GM12878 (cell line): ENCODE data around the gene EPHB1. TPM values are rescaled to one million over a fixed set of nuclear protein-coding genes. Genes with fewer than 3 reads are reported as not detected.

Experiments
- BMI1 ChIP-seq: fragments of 450-650 bp; IDR thresholded peaks from 2 replicates; pipeline ENCODE4 v1.6.1; 2016; ENCODE audit warnings: mild to moderate bottlenecking, moderate library complexity, borderline replicate concordance
- KAT2A ChIP-seq: conservative IDR thresholded peaks from 2 replicates; pipeline ENCODE4 v1.6.1; 2011; ENCODE audit warnings: low read depth, low read length; ENCODE audit not compliant: control insufficient read depth
- NRF1 ChIP-seq: conservative IDR thresholded peaks from 2 replicates; pipeline ENCODE4 v1.6.1; 2011; ENCODE audit warnings: mild to moderate bottlenecking, low read depth, low read length, improper control_type of control experiment
- POLR2AphosphoS5 ChIP-seq: IDR thresholded peaks from 2 replicates; pipeline ENCODE4 v1.6.1; 2011; ENCODE audit warnings: mild to moderate bottlenecking, low read length, inconsistent platforms
- RAD21 ChIP-seq: IDR thresholded peaks from 2 replicates; pipeline ENCODE4 v1.6.1; 2011; ENCODE audit warnings: mild to moderate bottlenecking, low read depth, low read length, moderate library complexity; ENCODE audit not compliant: insufficient read depth
- RFX5 ChIP-seq: IDR thresholded peaks from 2 replicates; pipeline ENCODE4 v1.6.1; 2011; ENCODE audit warnings: low read depth, low read length, improper control_type of control experiment
- SMAD5 ChIP-seq: IDR thresholded peaks from 2 replicates; pipeline ENCODE4 v1.6.1; 2016; ENCODE audit warnings: antibody characterized with exemption, low read depth
- SMC3 ChIP-seq: IDR thresholded peaks from 2 replicates; pipeline ENCODE4 v1.6.1; 2011; ENCODE audit warnings: low read length, improper control_type of control experiment, borderline replicate concordance
- SREBF1 ChIP-seq: IDR thresholded peaks from 2 replicates; pipeline ENCODE4 v1.6.1; 2012; ENCODE audit warnings: mild to moderate bottlenecking, low read length
- SREBF2 ChIP-seq: IDR thresholded peaks from 2 replicates; pipeline ENCODE4 v1.6.1; 2012; ENCODE audit warnings: mild to moderate bottlenecking, low read length
- YY1 ChIP-seq: IDR thresholded peaks from 2 replicates; pipeline ENCODE4 v1.6.1; 2011; ENCODE audit warnings: low read depth, mild to moderate bottlenecking, low read length
- ZNF622 ChIP-seq: fragments of 450-650 bp; IDR thresholded peaks from 2 replicates; pipeline ENCODE4 v1.6.1; 2017; ENCODE audit warnings: mild to moderate bottlenecking, inconsistent platforms
- polyA plus RNA-seq, 11 experiments: library from polyadenylated mRNA; depleted of rRNA in 4 of 11; unstranded in 6 of 11; stranded (reverse) in 5 of 11; fragments of >200 nt; fragmentation: Nextera tagmentation in 4 of 11; fragmentation: Illumina TruSeq in 1 of 11; extraction: Ambion mirVana in 4 of 11; extraction: Trizol in 1 of 11; gene quantifications; 1 replicate in 1 of 11; 2 replicates in 10 of 11; pipeline versions ENCODE4 v1.2.1 to v1.2.3, GENCODE V29; 2011 to 2016; ENCODE audit warnings: inconsistent platforms in 2 of 11, missing spikeins in 2 of 11, low read depth in 1 of 11
- total RNA-seq, 4 experiments: library from RNA; depleted of rRNA in 3 of 4; stranded (reverse); fragments of >200 nt in 3 of 4; fragmentation: Illumina TruSeq in 1 of 4; extraction: Trizol in 1 of 4; gene quantifications; 2 replicates each; pipeline versions ENCODE4 v1.2.1 to v1.2.3, GENCODE V29; 2013 to 2021
- TF ChIP-seq, protein P1 (sequence below): fragments of 450-650 bp; IDR thresholded peaks from 2 replicates; pipeline ENCODE4 v1.6.1; 2017; ENCODE audit warnings: mild to moderate bottlenecking, moderate library complexity
- TF ChIP-seq, protein P2 (sequence below): fragments of 450-650 bp; IDR thresholded peaks from 2 replicates; pipeline ENCODE4 v1.6.1; 2016; ENCODE audit warnings: mild to moderate bottlenecking, moderate library complexity, borderline replicate concordance
- TF ChIP-seq, protein P3 (sequence below): fragments of 450-650 bp; IDR thresholded peaks from 2 replicates; pipeline ENCODE4 v1.6.1; 2017; ENCODE audit warnings: mild to moderate bottlenecking, moderate library complexity
- TF ChIP-seq, protein P4 (sequence below): fragments of 150-350 bp; IDR thresholded peaks from 2 replicates; pipeline ENCODE4 v1.6.1; 2014; ENCODE audit warnings: mild to moderate bottlenecking, low read depth, low read length

EPHB1 gene
- total and polyA plus RNA-seq, 10 of the 15 experiments (the other 5 are each of a cell fraction or from before 2014, with no cell fraction given) = 0.33 to 23.8 (median 1.2) TPM

DNA sequence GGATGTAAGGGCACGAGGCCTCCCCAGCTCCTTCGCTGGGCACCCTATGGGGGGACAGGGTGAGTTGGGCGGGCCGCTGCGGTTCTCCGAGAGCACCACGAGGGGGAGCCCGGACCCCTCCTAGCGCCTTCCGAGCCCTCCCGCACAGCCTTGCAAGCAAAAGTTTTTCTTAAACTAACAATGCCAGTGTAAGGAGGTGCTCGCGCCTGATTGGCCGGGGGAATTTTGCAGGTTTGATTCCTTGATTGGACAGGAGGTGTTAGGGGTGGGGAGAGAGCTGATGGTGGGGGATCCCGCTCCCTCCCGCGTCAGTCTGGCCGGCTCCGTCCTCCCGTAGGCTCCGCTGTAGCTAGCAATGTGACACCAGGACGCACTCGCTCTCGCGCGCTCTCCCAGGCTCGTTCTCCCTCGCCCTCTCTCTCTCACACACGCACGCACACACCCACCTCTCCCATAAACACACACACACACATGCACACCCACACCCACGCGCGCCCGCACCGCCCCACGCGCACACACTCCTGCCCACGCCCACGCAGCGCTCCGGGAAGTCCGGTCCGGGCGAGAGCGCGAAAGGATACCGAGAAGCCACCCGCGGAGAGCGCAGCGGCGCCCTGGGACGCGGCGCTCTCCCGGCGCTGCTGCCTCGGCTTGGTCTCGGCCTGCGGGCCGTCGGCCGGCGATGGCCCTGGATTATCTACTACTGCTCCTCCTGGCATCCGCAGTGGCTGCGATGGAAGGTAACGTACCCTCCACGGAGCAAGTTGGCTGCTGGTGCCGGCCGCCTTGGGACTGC, at the start of gene EPHB1 (continued):
- TF ChIP-seq SMAD5 (no peak), YY1 (peak; percentile 75; the same call in 1 of the 2 replicates), KAT2A (no peak), SREBF2 (no peak), NRF1 (no peak), POLR2AphosphoS5 (peak; percentile 92), SMC3 (peak; percentile 96), RAD21 (peak; percentile 91), SREBF1 (no peak), RFX5 (peak; percentile 68), BMI1 (0 out of 2 replicates have a peak, but pooled peaks have one; percentile 33), ZNF622 (no peak)
- TF ChIP-seq, protein P1, sequence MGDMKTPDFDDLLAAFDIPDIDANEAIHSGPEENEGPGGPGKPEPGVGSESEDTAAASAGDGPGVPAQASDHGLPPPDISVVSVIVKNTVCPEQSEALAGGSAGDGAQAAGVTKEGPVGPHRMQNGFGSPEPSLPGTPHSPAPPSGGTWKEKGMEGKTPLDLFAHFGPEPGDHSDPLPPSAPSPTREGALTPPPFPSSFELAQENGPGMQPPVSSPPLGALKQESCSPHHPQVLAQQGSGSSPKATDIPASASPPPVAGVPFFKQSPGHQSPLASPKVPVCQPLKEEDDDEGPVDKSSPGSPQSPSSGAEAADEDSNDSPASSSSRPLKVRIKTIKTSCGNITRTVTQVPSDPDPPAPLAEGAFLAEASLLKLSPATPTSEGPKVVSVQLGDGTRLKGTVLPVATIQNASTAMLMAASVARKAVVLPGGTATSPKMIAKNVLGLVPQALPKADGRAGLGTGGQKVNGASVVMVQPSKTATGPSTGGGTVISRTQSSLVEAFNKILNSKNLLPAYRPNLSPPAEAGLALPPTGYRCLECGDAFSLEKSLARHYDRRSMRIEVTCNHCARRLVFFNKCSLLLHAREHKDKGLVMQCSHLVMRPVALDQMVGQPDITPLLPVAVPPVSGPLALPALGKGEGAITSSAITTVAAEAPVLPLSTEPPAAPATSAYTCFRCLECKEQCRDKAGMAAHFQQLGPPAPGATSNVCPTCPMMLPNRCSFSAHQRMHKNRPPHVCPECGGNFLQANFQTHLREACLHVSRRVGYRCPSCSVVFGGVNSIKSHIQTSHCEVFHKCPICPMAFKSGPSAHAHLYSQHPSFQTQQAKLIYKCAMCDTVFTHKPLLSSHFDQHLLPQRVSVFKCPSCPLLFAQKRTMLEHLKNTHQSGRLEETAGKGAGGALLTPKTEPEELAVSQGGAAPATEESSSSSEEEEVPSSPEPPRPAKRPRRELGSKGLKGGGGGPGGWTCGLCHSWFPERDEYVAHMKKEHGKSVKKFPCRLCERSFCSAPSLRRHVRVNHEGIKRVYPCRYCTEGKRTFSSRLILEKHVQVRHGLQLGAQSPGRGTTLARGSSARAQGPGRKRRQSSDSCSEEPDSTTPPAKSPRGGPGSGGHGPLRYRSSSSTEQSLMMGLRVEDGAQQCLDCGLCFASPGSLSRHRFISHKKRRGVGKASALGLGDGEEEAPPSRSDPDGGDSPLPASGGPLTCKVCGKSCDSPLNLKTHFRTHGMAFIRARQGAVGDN = no peak; the same call in 1 of the 2 replicates
- TF ChIP-seq, protein P2, sequence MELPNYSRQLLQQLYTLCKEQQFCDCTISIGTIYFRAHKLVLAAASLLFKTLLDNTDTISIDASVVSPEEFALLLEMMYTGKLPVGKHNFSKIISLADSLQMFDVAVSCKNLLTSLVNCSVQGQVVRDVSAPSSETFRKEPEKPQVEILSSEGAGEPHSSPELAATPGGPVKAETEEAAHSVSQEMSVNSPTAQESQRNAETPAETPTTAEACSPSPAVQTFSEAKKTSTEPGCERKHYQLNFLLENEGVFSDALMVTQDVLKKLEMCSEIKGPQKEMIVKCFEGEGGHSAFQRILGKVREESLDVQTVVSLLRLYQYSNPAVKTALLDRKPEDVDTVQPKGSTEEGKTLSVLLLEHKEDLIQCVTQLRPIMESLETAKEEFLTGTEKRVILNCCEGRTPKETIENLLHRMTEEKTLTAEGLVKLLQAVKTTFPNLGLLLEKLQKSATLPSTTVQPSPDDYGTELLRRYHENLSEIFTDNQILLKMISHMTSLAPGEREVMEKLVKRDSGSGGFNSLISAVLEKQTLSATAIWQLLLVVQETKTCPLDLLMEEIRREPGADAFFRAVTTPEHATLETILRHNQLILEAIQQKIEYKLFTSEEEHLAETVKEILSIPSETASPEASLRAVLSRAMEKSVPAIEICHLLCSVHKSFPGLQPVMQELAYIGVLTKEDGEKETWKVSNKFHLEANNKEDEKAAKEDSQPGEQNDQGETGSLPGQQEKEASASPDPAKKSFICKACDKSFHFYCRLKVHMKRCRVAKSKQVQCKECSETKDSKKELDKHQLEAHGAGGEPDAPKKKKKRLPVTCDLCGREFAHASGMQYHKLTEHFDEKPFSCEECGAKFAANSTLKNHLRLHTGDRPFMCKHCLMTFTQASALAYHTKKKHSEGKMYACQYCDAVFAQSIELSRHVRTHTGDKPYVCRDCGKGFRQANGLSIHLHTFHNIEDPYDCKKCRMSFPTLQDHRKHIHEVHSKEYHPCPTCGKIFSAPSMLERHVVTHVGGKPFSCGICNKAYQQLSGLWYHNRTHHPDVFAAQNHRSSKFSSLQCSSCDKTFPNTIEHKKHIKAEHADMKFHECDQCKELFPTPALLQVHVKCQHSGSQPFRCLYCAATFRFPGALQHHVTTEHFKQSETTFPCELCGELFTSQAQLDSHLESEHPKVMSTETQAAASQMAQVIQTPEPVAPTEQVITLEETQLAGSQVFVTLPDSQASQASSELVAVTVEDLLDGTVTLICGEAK = no peak
- TF ChIP-seq, protein P3, sequence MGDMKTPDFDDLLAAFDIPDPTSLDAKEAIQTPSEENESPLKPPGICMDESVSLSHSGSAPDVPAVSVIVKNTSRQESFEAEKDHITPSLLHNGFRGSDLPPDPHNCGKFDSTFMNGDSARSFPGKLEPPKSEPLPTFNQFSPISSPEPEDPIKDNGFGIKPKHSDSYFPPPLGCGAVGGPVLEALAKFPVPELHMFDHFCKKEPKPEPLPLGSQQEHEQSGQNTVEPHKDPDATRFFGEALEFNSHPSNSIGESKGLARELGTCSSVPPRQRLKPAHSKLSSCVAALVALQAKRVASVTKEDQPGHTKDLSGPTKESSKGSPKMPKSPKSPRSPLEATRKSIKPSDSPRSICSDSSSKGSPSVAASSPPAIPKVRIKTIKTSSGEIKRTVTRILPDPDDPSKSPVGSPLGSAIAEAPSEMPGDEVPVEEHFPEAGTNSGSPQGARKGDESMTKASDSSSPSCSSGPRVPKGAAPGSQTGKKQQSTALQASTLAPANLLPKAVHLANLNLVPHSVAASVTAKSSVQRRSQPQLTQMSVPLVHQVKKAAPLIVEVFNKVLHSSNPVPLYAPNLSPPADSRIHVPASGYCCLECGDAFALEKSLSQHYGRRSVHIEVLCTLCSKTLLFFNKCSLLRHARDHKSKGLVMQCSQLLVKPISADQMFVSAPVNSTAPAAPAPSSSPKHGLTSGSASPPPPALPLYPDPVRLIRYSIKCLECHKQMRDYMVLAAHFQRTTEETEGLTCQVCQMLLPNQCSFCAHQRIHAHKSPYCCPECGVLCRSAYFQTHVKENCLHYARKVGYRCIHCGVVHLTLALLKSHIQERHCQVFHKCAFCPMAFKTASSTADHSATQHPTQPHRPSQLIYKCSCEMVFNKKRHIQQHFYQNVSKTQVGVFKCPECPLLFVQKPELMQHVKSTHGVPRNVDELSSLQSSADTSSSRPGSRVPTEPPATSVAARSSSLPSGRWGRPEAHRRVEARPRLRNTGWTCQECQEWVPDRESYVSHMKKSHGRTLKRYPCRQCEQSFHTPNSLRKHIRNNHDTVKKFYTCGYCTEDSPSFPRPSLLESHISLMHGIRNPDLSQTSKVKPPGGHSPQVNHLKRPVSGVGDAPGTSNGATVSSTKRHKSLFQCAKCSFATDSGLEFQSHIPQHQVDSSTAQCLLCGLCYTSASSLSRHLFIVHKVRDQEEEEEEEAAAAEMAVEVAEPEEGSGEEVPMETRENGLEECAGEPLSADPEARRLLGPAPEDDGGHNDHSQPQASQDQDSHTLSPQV = 0 out of 2 replicates have a peak, but pooled peaks have one; percentile 23
- TF ChIP-seq, protein P4, sequence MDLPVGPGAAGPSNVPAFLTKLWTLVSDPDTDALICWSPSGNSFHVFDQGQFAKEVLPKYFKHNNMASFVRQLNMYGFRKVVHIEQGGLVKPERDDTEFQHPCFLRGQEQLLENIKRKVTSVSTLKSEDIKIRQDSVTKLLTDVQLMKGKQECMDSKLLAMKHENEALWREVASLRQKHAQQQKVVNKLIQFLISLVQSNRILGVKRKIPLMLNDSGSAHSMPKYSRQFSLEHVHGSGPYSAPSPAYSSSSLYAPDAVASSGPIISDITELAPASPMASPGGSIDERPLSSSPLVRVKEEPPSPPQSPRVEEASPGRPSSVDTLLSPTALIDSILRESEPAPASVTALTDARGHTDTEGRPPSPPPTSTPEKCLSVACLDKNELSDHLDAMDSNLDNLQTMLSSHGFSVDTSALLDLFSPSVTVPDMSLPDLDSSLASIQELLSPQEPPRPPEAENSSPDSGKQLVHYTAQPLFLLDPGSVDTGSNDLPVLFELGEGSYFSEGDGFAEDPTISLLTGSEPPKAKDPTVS = no peak
